SK-N-SH (cell line): ENCODE measurements around the gene R3HDM2. TPM values are rescaled to one million over a fixed set of nuclear protein-coding genes. Genes with fewer than 3 reads are reported as not detected.

Experiments used
- CTCF ChIA-PET: fragments of 300-600, 350-600 bp; formaldehyde crosslinking; extraction: SDS; loops from one replicate; lab custom pipeline; 2021; lab: Yijun Ruan, JAX
- POLR2A ChIA-PET: fragments of 350-600 bp; sonication (Branson Sonifier 250); formaldehyde crosslinking; extraction: SDS; loops from one replicate; lab custom pipeline; 2020; ENCODE audit warnings: antibody characterized with exemption, inconsistent platforms; lab: Yijun Ruan, JAX
- DNase-seq: peaks from one replicate; pipeline ENCODE4 v3.0.0; 2012
- H2AFZ ChIP-seq: fragments of 200-600 bp; sonication (generic); 2 replicates; pipeline ENCODE4 v1.8.1; 2016; ENCODE audit warnings: antibody characterized with exemption, mild to moderate bottlenecking, low read depth
- H3F3A ChIP-seq: fragments of 200-600 bp; sonication (generic); replicated peaks from 2 replicates; pipeline ENCODE3; 2016; ENCODE audit warnings: antibody characterized with exemption, mild to moderate bottlenecking; ENCODE audit not compliant: insufficient read depth
- H3K27ac ChIP-seq, 2 experiments: fragments of 200-500 bp in 1 of 2; fragments of 200-600 bp in 1 of 2; sonication (Bioruptor generic) in 1 of 2; sonication (generic), shearing (Covaris generic) in 1 of 2; 2 replicates each; pipeline versions ENCODE4 v1.5.1 to v1.6.1; 2014 to 2016; ENCODE audit warnings: low read depth in 2 of 2, inconsistent platforms in 1 of 2, low read length in 1 of 2, mild to moderate bottlenecking in 1 of 2, mixed read lengths in 1 of 2
- H3K27me3 ChIP-seq: fragments of 200-600 bp; sonication (generic), shearing (Covaris generic); 2 replicates; pipeline ENCODE4 v1.6.1; 2016; ENCODE audit warnings: mixed run types; ENCODE audit not compliant: insufficient read depth
- H3K36me3 ChIP-seq, 2 experiments: fragments of 200-500 bp in 1 of 2; fragments of 200-600 bp in 1 of 2; sonication (Bioruptor generic) in 1 of 2; sonication (generic) in 1 of 2; replicated peaks in 1 of 2; 2 replicates each; pipeline versions ENCODE3 to v1.5.1; 2014 to 2016; ENCODE audit warnings: low read length in 1 of 2, mild to moderate bottlenecking in 1 of 2; ENCODE audit not compliant: insufficient read depth in 2 of 2, control insufficient read depth in 1 of 2
- H3K4me1 ChIP-seq, 2 experiments: fragments of 200-500 bp in 1 of 2; fragments of 200-600 bp in 1 of 2; sonication (Bioruptor generic) in 1 of 2; sonication (generic), shearing (Covaris generic) in 1 of 2; 2 replicates each; pipeline versions ENCODE4 v1.5.1 to v1.6.1; 2014 to 2016; ENCODE audit warnings: low read depth in 1 of 2, low read length in 1 of 2, mixed run types in 1 of 2; ENCODE audit not compliant: insufficient read depth in 2 of 2, control insufficient read depth in 1 of 2
- H3K4me2 ChIP-seq: fragments of 200-600 bp; sonication (generic), shearing (Covaris generic); 2 replicates; pipeline ENCODE4 v1.6.1; 2017; ENCODE audit warnings: mixed run types
- H3K4me3 ChIP-seq, 2 experiments: fragments of 200-500 bp in 1 of 2; fragments of 200-600 bp in 1 of 2; sonication (Bioruptor generic) in 1 of 2; sonication (generic), shearing (Covaris generic) in 1 of 2; 2 replicates each; pipeline versions ENCODE4 v1.5.1 to v1.8.1; 2014 to 2016; ENCODE audit warnings: low read depth in 2 of 2, inconsistent platforms in 1 of 2, low read length in 1 of 2, mild to moderate bottlenecking in 1 of 2, mixed read lengths in 1 of 2, moderate library complexity in 1 of 2
- H3K79me2 ChIP-seq: fragments of 200-600 bp; sonication (generic); 2 replicates; pipeline ENCODE4 v1.8.1; 2017; ENCODE audit warnings: mild to moderate bottlenecking; ENCODE audit not compliant: insufficient read depth
- H3K9ac ChIP-seq: fragments of 200-600 bp; sonication (generic); 2 replicates; pipeline ENCODE4 v1.6.1; 2017; ENCODE audit warnings: mixed run types
- H3K9me2 ChIP-seq: fragments of 200-600 bp; sonication (generic); 2 replicates; pipeline ENCODE4 v1.6.1; 2017; ENCODE audit warnings: mixed run types
- H3K9me3 ChIP-seq: fragments of 200-600 bp; sonication (generic); 2 replicates; pipeline ENCODE4 v1.6.1; 2017; ENCODE audit warnings: mixed run types, mild to moderate bottlenecking, moderate library complexity
- H4K20me1 ChIP-seq: fragments of 200-600 bp; sonication (generic); 2 replicates; pipeline ENCODE4 v1.6.1; 2017; ENCODE audit warnings: mild to moderate bottlenecking, mixed run types; ENCODE audit not compliant: insufficient read depth
- CTCF ChIP-seq: fragments of 200-600 bp; sonication (generic); IDR thresholded peaks from 2 replicates; pipeline ENCODE4 v1.6.1; 2017; ENCODE audit warnings: antibody characterized with exemption, mild to moderate bottlenecking, moderate library complexity
- FOXJ3 ChIP-seq: sonication (generic); formaldehyde crosslinking; IDR thresholded peaks from 2 replicates; pipeline ENCODE4 v1.5.1; 2020; ENCODE audit warnings: mild to moderate bottlenecking, missing genetic modification reagents
- GABPA ChIP-seq: IDR thresholded peaks from 2 replicates; pipeline ENCODE4 v1.4.0; 2012; ENCODE audit warnings: low read depth, mild to moderate bottlenecking
- IRF3 ChIP-seq: fragments of 150-350 bp; IDR thresholded peaks from 2 replicates; pipeline ENCODE4 v1.6.1; 2016; ENCODE audit warnings: mild to moderate bottlenecking, low read depth, low read length
- JUND ChIP-seq: IDR thresholded peaks from 2 replicates; pipeline ENCODE4 v1.4.0; 2012
- MXI1 ChIP-seq: IDR thresholded peaks from 2 replicates; pipeline ENCODE4 v1.6.1; 2012; ENCODE audit warnings: mild to moderate bottlenecking, low read depth, low read length, improper control_type of control experiment
- NRF1 ChIP-seq: IDR thresholded peaks from 2 replicates; pipeline ENCODE4 v1.6.1; 2012; ENCODE audit warnings: low read depth, mild to moderate bottlenecking, low read length
- POLR2AphosphoS5 ChIP-seq: IDR thresholded peaks from 2 replicates; pipeline ENCODE4 v1.6.1; 2012; ENCODE audit warnings: low read depth, low read length
- RFX5 ChIP-seq: IDR thresholded peaks from 2 replicates; pipeline ENCODE4 v1.6.1; 2012; ENCODE audit warnings: mild to moderate bottlenecking, improper control_type of control experiment, low read length
- RXRA ChIP-seq: IDR thresholded peaks from 2 replicates; pipeline ENCODE4 v1.4.0; 2012; ENCODE audit warnings: low read depth, mild to moderate bottlenecking, borderline replicate concordance
- SIN3A ChIP-seq: IDR thresholded peaks from 2 replicates; pipeline ENCODE4 v1.6.1; 2012; ENCODE audit warnings: low read depth, mild to moderate bottlenecking, low read length, moderate library complexity, borderline replicate concordance
- SMC3 ChIP-seq: IDR thresholded peaks from 2 replicates; pipeline ENCODE4 v1.6.1; 2012; ENCODE audit warnings: low read depth, low read length, improper control_type of control experiment
- TAF1 ChIP-seq: IDR thresholded peaks from 2 replicates; pipeline ENCODE4 v1.6.1; 2012; ENCODE audit warnings: low read depth, mild to moderate bottlenecking, low read length, moderate library complexity, borderline replicate concordance
- TCF12 ChIP-seq: IDR thresholded peaks from 2 replicates; pipeline ENCODE4 v1.4.0; 2012
- YY1 ChIP-seq: IDR thresholded peaks from 2 replicates; pipeline ENCODE4 v1.4.0; 2012; ENCODE audit warnings: low read depth, mild to moderate bottlenecking
- WGBS: methylation state at CpG from one replicate; pipeline ENCODE4 v1.1.6; 2017; ENCODE audit warnings: low lambda C conversion rate; 5-methylcytosine and 5-hydroxymethylcytosine counted together
- polyA plus RNA-seq, 3 experiments: library from polyadenylated mRNA; depleted of rRNA; stranded (reverse); fragments of >200 nt; gene quantifications; 2 replicates each; pipeline ENCODE4 v1.2.3, GENCODE V29; 2012
- TF ChIP-seq, protein P1 (sequence below): IDR thresholded peaks from 2 replicates; pipeline ENCODE4 v1.4.0; 2012; ENCODE audit warnings: low read depth, borderline replicate concordance
- TF ChIP-seq, protein P2 (sequence below): fragments of 150-350 bp; IDR thresholded peaks from 2 replicates; pipeline ENCODE4 v1.6.1; 2017; ENCODE audit warnings: antibody characterized with exemption, low read length, low read depth, borderline replicate concordance

Gene R3HDM2
- polyA plus RNA-seq, 1 of the 3 experiments (the other 2 are of a cell fraction), result 23.1 TPM

- 54% methylated on average over 11 of the region's 11 CpGs for WGBS
- Histone ChIP-seq H3K4me3 (no peak overlapping the region), H3K27ac (no peak overlapping the region), H3K9me3 (no peaks in the 10 kb centered on the region), H3K36me3 (peaks cover 0 to 17% of the 10 kb centered on the region in 2 experiments), H3K27me3 (peaks cover 30% of the 10 kb centered on the region), H3K4me1 (peaks cover 0 to 29% of the 10 kb centered on the region in 2 experiments; a peak in 1 of 4 replicates), H3K4me2 (no peak overlapping the region), H3F3A (peaks cover 13% of the 10 kb centered on the region), H3K9me2 (no peaks in the 10 kb centered on the region), H4K20me1 (0 out of 2 replicates have a peak, but pooled peaks cover 6% of the 10 kb centered on the region), H3K79me2 (no peaks in the 10 kb centered on the region), H3K9ac (no peak overlapping the region), H2AFZ (no peak overlapping the region)
- ChIA-PET CTCF (interaction anchor here (0.7 to 15.9 kb wide), 20 partner anchors 20 to 259 kb away, joined by 3 to 937 read pairs (median 11); partner anchors contain the start of genes GLI1, INHBE, LRP1 and SHMT2), POLR2A (interaction anchor here (1.2 kb wide), 1 partner anchor 24 kb away, joined by 3 read pairs; no protein-coding TSS in a partner anchor)
- no peak for DNase-seq
- TF ChIP-seq, protein P1, sequence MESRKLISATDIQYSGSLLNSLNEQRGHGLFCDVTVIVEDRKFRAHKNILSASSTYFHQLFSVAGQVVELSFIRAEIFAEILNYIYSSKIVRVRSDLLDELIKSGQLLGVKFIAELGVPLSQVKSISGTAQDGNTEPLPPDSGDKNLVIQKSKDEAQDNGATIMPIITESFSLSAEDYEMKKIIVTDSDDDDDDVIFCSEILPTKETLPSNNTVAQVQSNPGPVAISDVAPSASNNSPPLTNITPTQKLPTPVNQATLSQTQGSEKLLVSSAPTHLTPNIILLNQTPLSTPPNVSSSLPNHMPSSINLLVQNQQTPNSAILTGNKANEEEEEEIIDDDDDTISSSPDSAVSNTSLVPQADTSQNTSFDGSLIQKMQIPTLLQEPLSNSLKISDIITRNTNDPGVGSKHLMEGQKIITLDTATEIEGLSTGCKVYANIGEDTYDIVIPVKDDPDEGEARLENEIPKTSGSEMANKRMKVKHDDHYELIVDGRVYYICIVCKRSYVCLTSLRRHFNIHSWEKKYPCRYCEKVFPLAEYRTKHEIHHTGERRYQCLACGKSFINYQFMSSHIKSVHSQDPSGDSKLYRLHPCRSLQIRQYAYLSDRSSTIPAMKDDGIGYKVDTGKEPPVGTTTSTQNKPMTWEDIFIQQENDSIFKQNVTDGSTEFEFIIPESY, result no peak
- TF ChIP-seq SIN3A, result no peak
- no peak for TF ChIP-seq RFX5
- TF ChIP-seq POLR2AphosphoS5, result no peak
- no peak for TF ChIP-seq TAF1
- TF ChIP-seq RXRA, result no peak
- no peak for TF ChIP-seq TCF12
- TF ChIP-seq SMC3, result no peak
- TF ChIP-seq GABPA, result no peak
- no peak for TF ChIP-seq IRF3
- TF ChIP-seq MXI1, result no peak
- TF ChIP-seq JUND, result no peak
Measured at GRCh38 chr12:57215065-57215464, 215.8 kb downstream of the R3HDM2 start.

DNA sequence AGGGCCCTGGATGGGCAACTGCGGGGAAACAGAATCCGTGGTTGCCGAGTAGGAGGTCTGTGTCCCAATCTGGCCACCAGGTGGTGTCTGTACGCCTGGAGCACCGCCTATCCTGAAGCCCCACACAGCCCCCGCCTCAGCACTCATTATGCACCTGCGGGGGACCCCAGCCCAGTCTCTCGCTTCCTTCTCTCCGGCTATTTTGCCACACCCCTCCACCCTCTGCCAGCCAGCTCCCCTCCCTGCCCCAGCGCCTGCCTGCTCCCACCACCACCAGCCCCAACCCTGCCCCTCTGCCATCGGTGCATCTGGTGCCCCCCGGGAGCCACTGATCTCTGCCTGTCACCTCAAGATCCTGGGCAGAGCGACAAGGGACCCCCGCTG lies 216.5 kb downstream of the R3HDM2 start:
- H2AFZ ChIP-seq, result no peak overlapping the region
- H3K9me3 ChIP-seq, result no peaks in the 10 kb centered on the region
- peaks cover 0 to 17% of the 10 kb centered on the region in 2 experiments for H3K36me3 ChIP-seq
- peak; percentile 88 for DNase-seq
- 6% methylated on average over 14 of the region's 14 CpGs for WGBS
- no peak overlapping the region for H3K9ac ChIP-seq
- no peak overlapping the region for H3K4me3 ChIP-seq
- 0 out of 2 replicates have a peak, but pooled peaks cover 6% of the 10 kb centered on the region for H4K20me1 ChIP-seq
- CTCF ChIA-PET, result interaction anchor here (0.6 to 15.9 kb wide), 44 partner anchors 13 to 283 kb away, joined by 3 to 937 read pairs (median 5); partner anchors contain the start of genes GLI1, INHBE, LRP1 and SHMT2
- H3K27ac ChIP-seq, result no peak overlapping the region
- no peaks in the 10 kb centered on the region for H3K9me2 ChIP-seq
- peaks cover 0 to 27% of the 10 kb centered on the region in 2 experiments; a peak in 1 of 4 replicates for H3K4me1 ChIP-seq
- no peak overlapping the region for H3K4me2 ChIP-seq
- H3K79me2 ChIP-seq, result no peaks in the 10 kb centered on the region
- H3F3A ChIP-seq, result peaks cover 13% of the 10 kb centered on the region
- POLR2A ChIA-PET, result interaction anchor here (1.0 kb wide), 1 partner anchor 25 kb away, joined by 3 read pairs; no protein-coding TSS in a partner anchor
- H3K27me3 ChIP-seq, result peaks cover 23% of the 10 kb centered on the region
- TF ChIP-seq IRF3 (no peak), CTCF (peak; percentile 74), NRF1 (no peak), YY1 (no peak), POLR2AphosphoS5 (no peak), FOXJ3 (CRISPR knock-in tag) (no peak)
- TF ChIP-seq, protein P2, sequence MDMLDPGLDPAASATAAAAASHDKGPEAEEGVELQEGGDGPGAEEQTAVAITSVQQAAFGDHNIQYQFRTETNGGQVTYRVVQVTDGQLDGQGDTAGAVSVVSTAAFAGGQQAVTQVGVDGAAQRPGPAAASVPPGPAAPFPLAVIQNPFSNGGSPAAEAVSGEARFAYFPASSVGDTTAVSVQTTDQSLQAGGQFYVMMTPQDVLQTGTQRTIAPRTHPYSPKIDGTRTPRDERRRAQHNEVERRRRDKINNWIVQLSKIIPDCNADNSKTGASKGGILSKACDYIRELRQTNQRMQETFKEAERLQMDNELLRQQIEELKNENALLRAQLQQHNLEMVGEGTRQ, result no peak
